GM18499 (cell line): ENCODE results near the gene DRD3.

Experiments
- ATAC-seq: cut with Tn5 transposase; IDR thresholded peaks from one replicate; pipeline ENCODE4 v1.9.1; 2021; ENCODE audit warnings: moderate number of reproducible peaks; ENCODE audit not compliant: insufficient read depth, unreplicated experiment

Gene DRD3

GRCh38 chr3:114127517-114127916 lies 51.3 kb downstream of the DRD3 start:
- ATAC-seq: no peak

DNA sequence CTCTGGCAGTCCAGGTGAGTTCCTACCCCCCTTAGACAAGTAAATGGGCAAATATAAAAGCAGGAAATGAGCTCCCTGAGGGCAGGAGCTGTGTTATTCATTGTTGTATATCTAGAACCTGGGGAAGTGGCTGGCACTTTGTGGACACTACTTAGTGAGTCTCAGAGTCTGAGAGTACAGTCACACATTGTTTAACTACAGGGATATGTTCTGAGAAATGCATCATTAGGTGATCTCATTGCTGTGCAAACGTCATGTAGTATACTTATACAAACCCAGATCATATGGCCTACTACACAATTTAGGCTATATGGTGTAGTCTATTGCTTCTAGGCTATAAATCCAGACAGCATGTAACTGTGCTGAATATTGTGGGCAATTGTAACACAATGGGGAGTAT lies 52.4 kb downstream of the DRD3 start:
- no peak for ATAC-seq

GRCh38 chr3:114122027-114122709 lies 56.7 kb downstream of the DRD3 start:
- no peak for ATAC-seq

DNA sequence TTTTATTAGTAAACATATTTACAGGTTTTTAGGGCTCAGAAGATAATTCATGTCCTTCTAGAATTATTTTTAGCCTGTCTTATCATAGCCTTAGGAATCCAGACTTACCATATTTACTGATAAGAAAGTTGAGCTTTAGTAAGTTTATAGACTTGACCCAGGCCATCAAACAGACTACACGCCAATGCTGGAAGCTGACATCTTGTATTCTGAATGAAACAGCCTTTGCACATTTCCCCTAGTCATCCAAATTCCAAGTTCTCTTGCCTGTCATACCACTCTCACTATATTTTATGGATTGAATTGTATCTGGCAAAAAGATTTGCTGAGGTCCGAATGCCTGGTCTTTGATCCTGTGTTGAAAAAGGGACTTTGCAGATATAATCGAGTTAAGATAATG lies 58.6 kb downstream of the DRD3 start:
- ATAC-seq: no peak

- no peak for ATAC-seq
These were observed 59.1 kb downstream of the DRD3 start for GRCh38 chr3:114119776-114120175.

DNA sequence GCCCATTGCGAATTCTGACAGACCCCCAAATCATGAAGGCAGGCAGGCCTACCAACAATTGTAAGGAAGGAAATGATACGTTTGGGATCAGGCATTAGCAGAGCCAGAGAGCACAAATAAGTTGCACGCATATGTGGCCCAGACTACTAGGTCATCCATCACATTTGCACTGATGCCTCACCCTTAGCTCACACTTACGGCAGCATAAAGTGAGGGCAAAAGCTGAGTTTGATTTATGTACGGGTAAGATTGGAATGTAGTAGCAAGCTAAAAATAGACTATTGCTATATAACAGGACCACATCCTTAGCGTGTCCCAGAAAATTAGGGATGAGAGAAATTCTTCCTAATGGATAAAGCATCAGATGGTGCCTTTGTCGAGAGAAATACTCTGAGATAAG lies 63.7 kb downstream of the DRD3 start:
- no peak for ATAC-seq

GRCh38 chr3:114114719-114115118 lies 64.1 kb downstream of the DRD3 start:
- no peak for ATAC-seq

- ATAC-seq: no peak
These were observed 66.2 kb downstream of the DRD3 start for GRCh38 chr3:114112696-114113095.

- ATAC-seq: no peak
These were observed 67.6 kb downstream of the DRD3 start for GRCh38 chr3:114111060-114111770.

GRCh38 chr3:114110439-114110838 lies 68.4 kb downstream of the DRD3 start:
- no peak for ATAC-seq

DNA sequence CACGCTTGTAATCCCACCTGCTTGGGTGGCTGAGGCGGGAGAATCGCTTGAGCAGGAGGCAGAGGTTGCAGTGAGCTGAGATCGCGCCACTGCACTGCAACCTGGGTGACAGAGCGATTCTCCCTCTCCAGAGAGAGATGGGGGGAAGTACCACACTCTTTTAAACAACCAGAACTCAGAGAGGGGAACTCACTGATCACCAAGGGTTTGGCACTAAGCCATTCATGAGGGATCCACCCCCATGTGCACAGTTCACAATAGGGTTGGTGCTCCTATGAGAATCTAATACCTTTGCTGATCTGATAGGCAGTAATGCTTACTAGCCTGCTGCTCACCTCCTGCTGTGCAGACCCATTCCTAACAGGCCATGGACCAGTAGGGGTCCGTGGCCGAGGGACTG lies 70.7 kb downstream of the DRD3 start:
- ATAC-seq: no peak

DNA sequence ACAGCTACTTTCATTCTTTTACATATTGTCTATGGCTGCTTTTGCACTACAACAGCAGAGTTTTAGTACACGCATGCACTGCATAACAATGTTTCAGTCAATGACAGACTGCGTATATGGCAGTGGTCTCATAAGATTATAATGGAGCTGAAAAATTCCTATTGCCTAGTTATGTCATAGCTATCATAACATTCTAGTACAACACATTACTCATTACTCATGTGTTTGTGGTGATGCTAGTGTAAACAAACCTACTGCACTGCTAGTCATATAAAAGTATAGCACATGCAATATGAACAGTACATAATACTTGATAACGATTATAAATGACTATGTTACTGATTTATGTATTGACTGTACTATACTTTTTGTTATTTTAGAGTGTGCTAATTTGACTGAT lies 74.4 kb downstream of the DRD3 start:
- no peak for ATAC-seq

GRCh38 chr3:114103858-114104257 lies 75.0 kb downstream of the DRD3 start:
- ATAC-seq: no peak

- ATAC-seq: no peak
These were observed 75.7 kb downstream of the DRD3 start for GRCh38 chr3:114103181-114103580.

DNA sequence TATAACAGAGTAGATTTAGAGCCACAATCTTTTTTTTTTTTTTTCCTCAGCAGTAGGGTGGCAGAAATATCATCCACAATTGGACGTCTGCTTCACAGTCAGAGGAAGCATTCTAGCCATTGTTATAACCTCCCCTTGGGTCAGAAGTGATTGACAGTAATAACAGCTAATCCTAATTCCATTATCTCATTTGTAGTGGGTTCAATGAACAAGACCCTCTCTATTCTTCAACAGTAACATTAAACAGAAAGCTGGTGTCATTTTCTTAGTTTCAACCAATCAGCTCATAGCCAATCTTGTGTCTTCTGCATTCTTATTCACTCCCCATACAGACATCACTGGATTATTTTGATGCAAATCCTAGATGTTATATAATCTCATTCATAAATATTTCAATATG lies 77.8 kb downstream of the DRD3 start:
- ATAC-seq: no peak

- ATAC-seq: no peak
These were observed 83.1 kb downstream of the DRD3 start for GRCh38 chr3:114095796-114096195.

GRCh38 chr3:114093596-114093995 lies 85.3 kb downstream of the DRD3 start:
- ATAC-seq: no peak

GRCh38 chr3:114093016-114093380 lies 85.9 kb downstream of the DRD3 start:
- no peak for ATAC-seq

GRCh38 chr3:114092151-114093015 lies 86.5 kb downstream of the DRD3 start:
- no peak for ATAC-seq

DNA sequence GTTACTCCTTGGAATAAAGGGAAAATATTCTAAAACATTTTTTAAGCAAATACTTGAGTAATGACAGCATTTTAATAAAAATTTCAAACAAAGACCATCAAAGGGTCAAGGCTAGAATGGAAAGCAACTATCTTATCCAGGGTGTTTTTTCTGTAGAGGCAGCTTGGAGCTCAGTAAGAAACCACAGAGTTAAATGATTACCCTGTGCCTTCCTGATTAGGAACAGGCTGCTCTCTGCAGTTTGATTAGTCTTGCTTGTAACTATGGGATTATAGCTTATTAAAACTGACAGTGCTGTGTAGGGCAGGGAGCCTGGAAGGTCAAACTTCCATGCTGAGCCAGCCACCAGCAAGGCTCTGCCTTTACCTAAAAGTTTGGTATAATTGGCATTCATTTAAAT lies 89.2 kb downstream of the DRD3 start:
- ATAC-seq: no peak

DNA sequence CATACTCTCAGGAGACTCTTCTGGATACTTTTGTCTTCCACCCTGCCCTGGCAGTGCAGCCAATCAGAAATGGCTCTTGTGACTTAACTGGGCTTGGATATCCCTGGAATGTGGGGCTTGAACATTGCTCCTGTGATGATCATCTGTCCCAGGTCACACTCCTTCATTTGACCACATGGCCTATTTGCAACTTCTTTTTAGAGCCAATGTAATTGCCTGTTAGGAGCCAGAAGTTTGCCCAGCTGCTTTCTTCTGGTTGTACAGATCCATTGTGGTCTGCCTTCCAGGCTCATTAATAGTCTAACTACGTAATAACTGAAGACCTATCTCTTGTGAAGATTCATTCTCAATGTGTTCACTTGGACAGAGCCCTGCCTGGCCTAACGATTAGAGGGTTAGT lies 92.5 kb downstream of the DRD3 start:
- ATAC-seq: no peak
